H1 (cell line): ENCODE results near the gene TMEM132A. TPM values are rescaled to one million over a fixed set of nuclear protein-coding genes. Genes with fewer than 3 reads are reported as not detected.

Experiments used
- BRCA1 ChIP-seq: IDR thresholded peaks from 2 replicates; pipeline ENCODE4 v1.6.1; 2012; ENCODE audit warnings: low read depth, low read length, improper control_type of control experiment
- CEBPB ChIP-seq: IDR thresholded peaks from 2 replicates; pipeline ENCODE4 v1.6.1; 2012; ENCODE audit warnings: low read depth, low read length
- CTBP2 ChIP-seq: IDR thresholded peaks from 2 replicates; pipeline ENCODE4 v1.7.0; 2011; ENCODE audit warnings: borderline replicate concordance, mild to moderate bottlenecking, moderate library complexity, mixed read lengths, low read length; ENCODE audit not compliant: insufficient read depth, insufficient read length
- EP300 ChIP-seq, 2 experiments: IDR thresholded peaks; 1 replicate in 1 of 2; 2 replicates in 1 of 2; pipeline ENCODE4 v1.6.1; 2011 to 2012; ENCODE audit warnings: low read depth in 2 of 2, low read length in 2 of 2, mild to moderate bottlenecking in 2 of 2, borderline replicate concordance in 1 of 2, inconsistent platforms in 1 of 2, moderate library complexity in 1 of 2
- GABPA ChIP-seq: IDR thresholded peaks from 2 replicates; pipeline ENCODE4 v1.6.1; 2011; ENCODE audit warnings: mild to moderate bottlenecking, low read length, moderate library complexity, borderline replicate concordance; ENCODE audit not compliant: insufficient read depth
- SIRT6 ChIP-seq: IDR thresholded peaks from one replicate; pipeline ENCODE4 v1.7.1; 2012; ENCODE audit warnings: low read length, inconsistent platforms
- SP1 ChIP-seq: IDR thresholded peaks from 2 replicates; pipeline ENCODE4 v1.6.1; 2011; ENCODE audit warnings: low read depth, low read length
- SP2 ChIP-seq: IDR thresholded peaks from 2 replicates; pipeline ENCODE4 v1.6.1; 2012; ENCODE audit warnings: mild to moderate bottlenecking, low read length, inconsistent platforms
- TEAD4 ChIP-seq: IDR thresholded peaks from 2 replicates; pipeline ENCODE4 v1.6.1; 2012; ENCODE audit warnings: low read depth, low read length, inconsistent platforms, mixed read lengths
- polyA plus RNA-seq, 7 experiments: library from polyadenylated mRNA; depleted of rRNA in 3 of 7; stranded (reverse) in 5 of 7; unstranded in 2 of 7; fragments of >200 nt in 5 of 7; fragments of 200-250 nt in 2 of 7; gene quantifications; 1 replicate in 5 of 7; 2 replicates in 1 of 7; 4 replicates in 1 of 7; pipeline versions ENCODE4 v1.2.1 to v1.2.3, GENCODE V29; 2011 to 2013; ENCODE audit warnings: missing spikeins in 2 of 7, mixed read lengths in 2 of 7
- total RNA-seq: library from RNA; stranded (reverse); fragmentation: NEBNext Ultra II Directional; extraction: Animal tissue kit (Norgen Biotek cat#: 25700); gene quantifications from 2 replicates; pipeline ENCODE4 v1.2.1, GENCODE V29; 2021
- TF ChIP-seq, protein P1 (sequence below): fragments of 300-600 bp; sonication (generic); IDR thresholded peaks from 2 replicates; pipeline ENCODE4 v1.7.1; 2012; ENCODE audit warnings: low read length, moderate library complexity, mild to moderate bottlenecking, inconsistent platforms; ENCODE audit not compliant: insufficient replicate concordance

Gene TMEM132A
- total and polyA plus RNA-seq, 2 of the 8 experiments (the other 6 are each of a cell fraction or from before 2014, with no cell fraction given), result 46.6 to 97.9 TPM

DNA sequence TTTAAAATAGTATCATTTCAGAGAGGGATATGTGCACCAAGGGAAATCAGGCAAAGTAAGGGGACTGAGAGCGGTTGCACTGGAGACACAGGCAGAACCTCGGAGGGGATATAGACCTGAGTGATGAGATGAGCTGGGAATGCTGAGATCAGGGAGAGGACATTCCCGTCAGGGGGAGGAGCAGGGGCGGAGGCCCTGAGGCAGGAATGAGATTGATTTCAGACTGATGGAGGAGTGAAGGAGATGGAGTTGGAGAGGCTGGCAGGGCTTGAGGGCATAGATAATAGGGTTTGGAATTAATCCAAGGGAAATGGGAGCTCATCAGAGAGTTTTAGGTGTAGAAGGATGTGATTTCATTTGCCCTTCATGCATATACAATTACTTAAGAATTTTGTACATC, 60.4 kb downstream of the TMEM132A start (continued):
- TF ChIP-seq, protein P1, sequence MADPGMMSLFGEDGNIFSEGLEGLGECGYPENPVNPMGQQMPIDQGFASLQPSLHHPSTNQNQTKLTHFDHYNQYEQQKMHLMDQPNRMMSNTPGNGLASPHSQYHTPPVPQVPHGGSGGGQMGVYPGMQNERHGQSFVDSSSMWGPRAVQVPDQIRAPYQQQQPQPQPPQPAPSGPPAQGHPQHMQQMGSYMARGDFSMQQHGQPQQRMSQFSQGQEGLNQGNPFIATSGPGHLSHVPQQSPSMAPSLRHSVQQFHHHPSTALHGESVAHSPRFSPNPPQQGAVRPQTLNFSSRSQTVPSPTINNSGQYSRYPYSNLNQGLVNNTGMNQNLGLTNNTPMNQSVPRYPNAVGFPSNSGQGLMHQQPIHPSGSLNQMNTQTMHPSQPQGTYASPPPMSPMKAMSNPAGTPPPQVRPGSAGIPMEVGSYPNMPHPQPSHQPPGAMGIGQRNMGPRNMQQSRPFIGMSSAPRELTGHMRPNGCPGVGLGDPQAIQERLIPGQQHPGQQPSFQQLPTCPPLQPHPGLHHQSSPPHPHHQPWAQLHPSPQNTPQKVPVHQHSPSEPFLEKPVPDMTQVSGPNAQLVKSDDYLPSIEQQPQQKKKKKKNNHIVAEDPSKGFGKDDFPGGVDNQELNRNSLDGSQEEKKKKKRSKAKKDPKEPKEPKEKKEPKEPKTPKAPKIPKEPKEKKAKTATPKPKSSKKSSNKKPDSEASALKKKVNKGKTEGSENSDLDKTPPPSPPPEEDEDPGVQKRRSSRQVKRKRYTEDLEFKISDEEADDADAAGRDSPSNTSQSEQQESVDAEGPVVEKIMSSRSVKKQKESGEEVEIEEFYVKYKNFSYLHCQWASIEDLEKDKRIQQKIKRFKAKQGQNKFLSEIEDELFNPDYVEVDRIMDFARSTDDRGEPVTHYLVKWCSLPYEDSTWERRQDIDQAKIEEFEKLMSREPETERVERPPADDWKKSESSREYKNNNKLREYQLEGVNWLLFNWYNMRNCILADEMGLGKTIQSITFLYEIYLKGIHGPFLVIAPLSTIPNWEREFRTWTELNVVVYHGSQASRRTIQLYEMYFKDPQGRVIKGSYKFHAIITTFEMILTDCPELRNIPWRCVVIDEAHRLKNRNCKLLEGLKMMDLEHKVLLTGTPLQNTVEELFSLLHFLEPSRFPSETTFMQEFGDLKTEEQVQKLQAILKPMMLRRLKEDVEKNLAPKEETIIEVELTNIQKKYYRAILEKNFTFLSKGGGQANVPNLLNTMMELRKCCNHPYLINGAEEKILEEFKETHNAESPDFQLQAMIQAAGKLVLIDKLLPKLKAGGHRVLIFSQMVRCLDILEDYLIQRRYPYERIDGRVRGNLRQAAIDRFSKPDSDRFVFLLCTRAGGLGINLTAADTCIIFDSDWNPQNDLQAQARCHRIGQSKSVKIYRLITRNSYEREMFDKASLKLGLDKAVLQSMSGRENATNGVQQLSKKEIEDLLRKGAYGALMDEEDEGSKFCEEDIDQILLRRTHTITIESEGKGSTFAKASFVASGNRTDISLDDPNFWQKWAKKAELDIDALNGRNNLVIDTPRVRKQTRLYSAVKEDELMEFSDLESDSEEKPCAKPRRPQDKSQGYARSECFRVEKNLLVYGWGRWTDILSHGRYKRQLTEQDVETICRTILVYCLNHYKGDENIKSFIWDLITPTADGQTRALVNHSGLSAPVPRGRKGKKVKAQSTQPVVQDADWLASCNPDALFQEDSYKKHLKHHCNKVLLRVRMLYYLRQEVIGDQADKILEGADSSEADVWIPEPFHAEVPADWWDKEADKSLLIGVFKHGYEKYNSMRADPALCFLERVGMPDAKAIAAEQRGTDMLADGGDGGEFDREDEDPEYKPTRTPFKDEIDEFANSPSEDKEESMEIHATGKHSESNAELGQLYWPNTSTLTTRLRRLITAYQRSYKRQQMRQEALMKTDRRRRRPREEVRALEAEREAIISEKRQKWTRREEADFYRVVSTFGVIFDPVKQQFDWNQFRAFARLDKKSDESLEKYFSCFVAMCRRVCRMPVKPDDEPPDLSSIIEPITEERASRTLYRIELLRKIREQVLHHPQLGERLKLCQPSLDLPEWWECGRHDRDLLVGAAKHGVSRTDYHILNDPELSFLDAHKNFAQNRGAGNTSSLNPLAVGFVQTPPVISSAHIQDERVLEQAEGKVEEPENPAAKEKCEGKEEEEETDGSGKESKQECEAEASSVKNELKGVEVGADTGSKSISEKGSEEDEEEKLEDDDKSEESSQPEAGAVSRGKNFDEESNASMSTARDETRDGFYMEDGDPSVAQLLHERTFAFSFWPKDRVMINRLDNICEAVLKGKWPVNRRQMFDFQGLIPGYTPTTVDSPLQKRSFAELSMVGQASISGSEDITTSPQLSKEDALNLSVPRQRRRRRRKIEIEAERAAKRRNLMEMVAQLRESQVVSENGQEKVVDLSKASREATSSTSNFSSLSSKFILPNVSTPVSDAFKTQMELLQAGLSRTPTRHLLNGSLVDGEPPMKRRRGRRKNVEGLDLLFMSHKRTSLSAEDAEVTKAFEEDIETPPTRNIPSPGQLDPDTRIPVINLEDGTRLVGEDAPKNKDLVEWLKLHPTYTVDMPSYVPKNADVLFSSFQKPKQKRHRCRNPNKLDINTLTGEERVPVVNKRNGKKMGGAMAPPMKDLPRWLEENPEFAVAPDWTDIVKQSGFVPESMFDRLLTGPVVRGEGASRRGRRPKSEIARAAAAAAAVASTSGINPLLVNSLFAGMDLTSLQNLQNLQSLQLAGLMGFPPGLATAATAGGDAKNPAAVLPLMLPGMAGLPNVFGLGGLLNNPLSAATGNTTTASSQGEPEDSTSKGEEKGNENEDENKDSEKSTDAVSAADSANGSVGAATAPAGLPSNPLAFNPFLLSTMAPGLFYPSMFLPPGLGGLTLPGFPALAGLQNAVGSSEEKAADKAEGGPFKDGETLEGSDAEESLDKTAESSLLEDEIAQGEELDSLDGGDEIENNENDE, result no peak
- TF ChIP-seq TEAD4 (no peak), GABPA (no peak), EP300 (IDR thresholded peaks at IDR 0.05; ENCODE audit: borderline replicate concordance in 1 of 2, low read depth in 2 of 2, low read length in 2 of 2) (no peak), SIRT6 (no peak), SP2 (no peak), CEBPB (no peak), SP1 (no peak), CTBP2 (no peak), BRCA1 (no peak)
